Vagina (tissue), 2 donors: Measurements from ENCODE around the gene URB2.

Experiments used
- POLR2A ChIP-seq, 2 donors: fragments of 450-650 bp; IDR thresholded peaks; one replicate each; pipeline ENCODE4 v1.6.1; 2017; ENCODE audit warnings: antibody characterized with exemption in 2 of 2, mild to moderate bottlenecking in 2 of 2, moderate library complexity in 2 of 2
- TF ChIP-seq, protein P1 (sequence below), 3 experiments: fragments of 450-650 bp in 2 of 3; fragments of 200-600 bp in 1 of 3; sonication (generic) in 1 of 3; IDR thresholded peaks; one replicate each; pipeline ENCODE4 v1.5.1; 2017 to 2019; ENCODE audit warnings: antibody characterized with exemption in 3 of 3, mild to moderate bottlenecking in 2 of 3, moderate library complexity in 2 of 3

DNA sequence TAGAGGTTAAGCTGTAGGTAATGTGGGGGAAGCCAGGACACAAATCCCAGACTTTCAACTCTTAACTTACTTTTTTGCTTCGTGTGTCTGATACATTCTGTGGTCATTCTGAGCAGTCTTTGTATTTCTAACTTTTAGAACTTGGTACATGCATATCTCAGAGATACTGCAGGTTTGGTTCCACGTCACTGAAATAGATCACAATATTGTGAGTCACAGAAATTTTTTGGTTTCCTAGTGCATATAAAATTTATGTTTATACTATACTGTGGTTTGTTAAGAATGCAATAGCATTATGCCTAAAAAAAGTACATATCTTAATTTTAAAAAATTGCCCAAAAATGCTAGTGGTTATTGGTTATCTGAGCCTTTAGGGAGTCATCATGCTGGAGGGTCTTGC lies 3.2 kb downstream of the URB2 start:
- no peak for TF ChIP-seq POLR2A (IDR thresholded peaks at IDR 0.05)
- TF ChIP-seq, protein P1, sequence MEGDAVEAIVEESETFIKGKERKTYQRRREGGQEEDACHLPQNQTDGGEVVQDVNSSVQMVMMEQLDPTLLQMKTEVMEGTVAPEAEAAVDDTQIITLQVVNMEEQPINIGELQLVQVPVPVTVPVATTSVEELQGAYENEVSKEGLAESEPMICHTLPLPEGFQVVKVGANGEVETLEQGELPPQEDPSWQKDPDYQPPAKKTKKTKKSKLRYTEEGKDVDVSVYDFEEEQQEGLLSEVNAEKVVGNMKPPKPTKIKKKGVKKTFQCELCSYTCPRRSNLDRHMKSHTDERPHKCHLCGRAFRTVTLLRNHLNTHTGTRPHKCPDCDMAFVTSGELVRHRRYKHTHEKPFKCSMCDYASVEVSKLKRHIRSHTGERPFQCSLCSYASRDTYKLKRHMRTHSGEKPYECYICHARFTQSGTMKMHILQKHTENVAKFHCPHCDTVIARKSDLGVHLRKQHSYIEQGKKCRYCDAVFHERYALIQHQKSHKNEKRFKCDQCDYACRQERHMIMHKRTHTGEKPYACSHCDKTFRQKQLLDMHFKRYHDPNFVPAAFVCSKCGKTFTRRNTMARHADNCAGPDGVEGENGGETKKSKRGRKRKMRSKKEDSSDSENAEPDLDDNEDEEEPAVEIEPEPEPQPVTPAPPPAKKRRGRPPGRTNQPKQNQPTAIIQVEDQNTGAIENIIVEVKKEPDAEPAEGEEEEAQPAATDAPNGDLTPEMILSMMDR (IDR thresholded peaks at IDR 0.05), result no peak
